ENCODE measurements around the gene OTUB2. TPM values are rescaled to one million over a fixed set of nuclear protein-coding genes. Genes with fewer than 3 reads are reported as not detected.

The OTUB2 gene
- total RNA-seq, 1 experiment from 2014 or later = 1.2 TPM

GRCh38 chr14:93981316-93982229, 44.6 kb upstream of the OTUB2 start:
- no TSS peak for BruUV-seq (replicated peaks)
- no peaks in the 10 kb centered on the region for H3K27me3 ChIP-seq (replicated peaks; ENCODE audit: control insufficient read depth, insufficient read depth, low read length)
- no peaks in the 10 kb centered on the region for H3K9me3 Mint-ChIP-seq (ENCODE audit: unreplicated experiment)
- TF ChIP-seq CTCF (IDR thresholded peaks at IDR 0.05; ENCODE audit: insufficient read depth in 1 of 2, low read depth in 1 of 2, low read length in 1 of 2, severe bottlenecking in 1 of 2, unreplicated experiment in 1 of 2) = no peak
- no peak for DNase-seq
- ChIA-PET POLR2A (no interaction called here), CTCF (no interaction called here)
- peaks cover 9% of the 10 kb centered on the region for H3K4me1 ChIP-seq
- H3K36me3 ChIP-seq (ENCODE audit: control insufficient read depth, insufficient read depth, low read length) = no peaks in the 10 kb centered on the region
- H3K4me3 ChIP-seq (ENCODE audit: low read depth, low read length) = no peak overlapping the region
- no peaks in the 10 kb centered on the region for H3K4me1 Mint-ChIP-seq (ENCODE audit: low read depth, unreplicated experiment)
- H3K36me3 Mint-ChIP-seq (ENCODE audit: insufficient read depth, unreplicated experiment) = no peaks in the 10 kb centered on the region
- no peak overlapping the region for H3K27ac Mint-ChIP-seq (ENCODE audit: unreplicated experiment)
- no peaks in the 10 kb centered on the region for H3K9me3 ChIP-seq
- H3K4me3 Mint-ChIP-seq (ENCODE audit: unreplicated experiment) = no peak overlapping the region
- intact Hi-C loops (cut with micrococcal nuclease; ENCODE audit: unreplicated experiment) = no loop called here
- no peaks in the 10 kb centered on the region for H3K27me3 Mint-ChIP-seq (ENCODE audit: insufficient read depth, unreplicated experiment)

- DNase-seq = no peak
- Histone ChIP-seq H3K9me3 (no peaks in the 10 kb centered on the region), H3K4me3 (ENCODE audit: low read depth, low read length) (no peak overlapping the region), H3K36me3 (ENCODE audit: control insufficient read depth, insufficient read depth, low read length) (no peaks in the 10 kb centered on the region), H3K4me1 (peaks cover 9% of the 10 kb centered on the region), H3K27me3 (replicated peaks; ENCODE audit: control insufficient read depth, insufficient read depth, low read length) (no peaks in the 10 kb centered on the region)
- TF ChIP-seq CTCF (IDR thresholded peaks at IDR 0.05; ENCODE audit: insufficient read depth in 1 of 2, low read depth in 1 of 2, low read length in 1 of 2, severe bottlenecking in 1 of 2, unreplicated experiment in 1 of 2) = no peak
- H3K9me3 Mint-ChIP-seq (ENCODE audit: unreplicated experiment) = no peaks in the 10 kb centered on the region
- no peak overlapping the region for H3K27ac Mint-ChIP-seq (ENCODE audit: unreplicated experiment)
- ChIA-PET CTCF (interaction anchor here (1.5 kb wide), 1 partner anchor 18 kb away, joined by 3 read pairs; no protein-coding TSS in a partner anchor), POLR2A (no interaction called here)
- no peaks in the 10 kb centered on the region for H3K27me3 Mint-ChIP-seq (ENCODE audit: insufficient read depth, unreplicated experiment)
- H3K4me3 Mint-ChIP-seq (ENCODE audit: unreplicated experiment) = no peak overlapping the region
- no peaks in the 10 kb centered on the region for H3K4me1 Mint-ChIP-seq (ENCODE audit: low read depth, unreplicated experiment)
- BruUV-seq (replicated peaks) = no TSS peak
- intact Hi-C loops (cut with micrococcal nuclease; ENCODE audit: unreplicated experiment) = no loop called here
- H3K36me3 Mint-ChIP-seq (ENCODE audit: insufficient read depth, unreplicated experiment) = no peaks in the 10 kb centered on the region
Measured at GRCh38 chr14:93982230-93983007, 43.7 kb upstream of the OTUB2 start.

- H3K4me1 Mint-ChIP-seq (ENCODE audit: low read depth, unreplicated experiment) = no peaks in the 10 kb centered on the region
- no peaks in the 10 kb centered on the region for H3K27me3 Mint-ChIP-seq (ENCODE audit: insufficient read depth, unreplicated experiment)
- Histone ChIP-seq H3K27me3 (replicated peaks; ENCODE audit: control insufficient read depth, insufficient read depth, low read length) (no peaks in the 10 kb centered on the region), H3K9me3 (no peaks in the 10 kb centered on the region), H3K4me1 (peaks cover 9% of the 10 kb centered on the region), H3K4me3 (ENCODE audit: low read depth, low read length) (no peak overlapping the region), H3K36me3 (ENCODE audit: control insufficient read depth, insufficient read depth, low read length) (no peaks in the 10 kb centered on the region)
- H3K27ac Mint-ChIP-seq (ENCODE audit: unreplicated experiment) = no peak overlapping the region
- H3K36me3 Mint-ChIP-seq (ENCODE audit: insufficient read depth, unreplicated experiment) = no peaks in the 10 kb centered on the region
- no peak for TF ChIP-seq CTCF (IDR thresholded peaks at IDR 0.05; ENCODE audit: insufficient read depth in 1 of 2, low read depth in 1 of 2, low read length in 1 of 2, severe bottlenecking in 1 of 2, unreplicated experiment in 1 of 2)
- no peaks in the 10 kb centered on the region for H3K9me3 Mint-ChIP-seq (ENCODE audit: unreplicated experiment)
- no peak for DNase-seq
- no peak overlapping the region for H3K4me3 Mint-ChIP-seq (ENCODE audit: unreplicated experiment)
- CTCF ChIA-PET = no interaction called here
- POLR2A ChIA-PET = no interaction called here
- intact Hi-C loops (cut with micrococcal nuclease; ENCODE audit: unreplicated experiment) = no loop called here
- no TSS peak for BruUV-seq (replicated peaks)
Measured at GRCh38 chr14:93984070-93984469, 42.1 kb upstream of the OTUB2 start.
